HFF-Myc (cell line): ENCODE measurements around the gene BEST2.
"Not testable (repeated sequence)": the region's sequence is repeated elsewhere in the genome, so short reads cannot be mapped to it uniquely, and the experiment has no call there.

Experiments used
- DNase-seq: peaks from one replicate; pipeline ENCODE4 v3.0.0-alpha.2; 2011; ENCODE audit warnings: low read depth; ENCODE audit errors: extremely low read depth
- H3K4me3 ChIP-seq: replicated peaks from 2 replicates; pipeline ENCODE4 v1.5.1; 2011; ENCODE audit warnings: low read depth, mild to moderate bottlenecking, control low read depth, low read length
- CTCF ChIP-seq: IDR thresholded peaks from 2 replicates; pipeline ENCODE4 v1.5.1; 2012; ENCODE audit warnings: mild to moderate bottlenecking, low read depth, low read length, control low read depth; ENCODE audit errors: missing control alignments

Gene BEST2

GRCh38 chr19:12723381-12723640 lies 28.3 kb upstream of the BEST2 start:
- no peak for DNase-seq
- peak overlapping the region; percentile 74 for H3K4me3 ChIP-seq
- TF ChIP-seq CTCF = no peak

- TF ChIP-seq CTCF = no peak
- DNase-seq = peak; percentile 51
- H3K4me3 ChIP-seq = peak within 1 kb of the TSS; percentile 74
These were observed 27.8 kb upstream of the BEST2 start, which contains the start of gene TNPO2 for GRCh38 chr19:12723641-12724426. TNPO2 (minus strand) TSS chr19:12723932; CDS start chr19:12720977, 2,955 bp downstream.

GRCh38 chr19:12725612-12726011 lies 26.0 kb upstream of the BEST2 start:
- not testable (repeated sequence) for DNase-seq, H3K4me3 ChIP-seq

- no peak for DNase-seq
- no peak overlapping the region for H3K4me3 ChIP-seq
- no peak for TF ChIP-seq CTCF
These were observed 24.6 kb upstream of the BEST2 start for GRCh38 chr19:12726988-12727316.

GRCh38 chr19:12727745-12728433 lies 23.7 kb upstream of the BEST2 start:
- no peak overlapping the region for H3K4me3 ChIP-seq
- TF ChIP-seq CTCF = no peak
- DNase-seq = no peak

DNA sequence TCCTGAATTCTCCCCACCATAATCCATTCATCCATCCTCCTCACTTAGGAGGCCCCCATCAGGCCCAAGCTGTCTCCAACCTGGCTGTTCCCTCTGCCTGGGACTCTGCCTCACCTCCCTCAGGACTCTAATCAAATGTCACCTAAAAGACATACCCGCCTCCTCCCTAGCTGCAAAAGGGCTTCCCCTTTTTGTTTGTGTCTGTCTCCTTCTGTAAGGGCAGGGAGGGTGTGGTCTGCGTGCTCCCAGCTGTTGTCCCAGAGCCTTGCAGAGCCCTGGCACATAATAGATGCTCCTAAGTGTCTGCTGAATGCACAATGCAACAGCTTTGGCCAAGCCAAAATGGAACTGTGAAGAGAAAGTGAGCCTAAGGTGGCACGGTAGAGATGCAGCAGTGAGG lies 21.5 kb upstream of the BEST2 start:
- DNase-seq = no peak
- H3K4me3 ChIP-seq = no peak overlapping the region
- no peak for TF ChIP-seq CTCF

- H3K4me3 ChIP-seq = no peak overlapping the region
- no peak for TF ChIP-seq CTCF
- DNase-seq = no peak
These were observed 20.3 kb upstream of the BEST2 start for GRCh38 chr19:12731337-12731736.
